ENCODE data around the gene RARS2. TPM values are rescaled to one million over a fixed set of nuclear protein-coding genes. Genes with fewer than 3 reads are reported as not detected.

RARS2 gene
- total and polyA plus RNA-seq, 9 of the 15 experiments (the other 6 are each of a cell fraction or from before 2014, with no cell fraction given) = 30.0 to 92.7 (median 43.4) TPM

DNA sequence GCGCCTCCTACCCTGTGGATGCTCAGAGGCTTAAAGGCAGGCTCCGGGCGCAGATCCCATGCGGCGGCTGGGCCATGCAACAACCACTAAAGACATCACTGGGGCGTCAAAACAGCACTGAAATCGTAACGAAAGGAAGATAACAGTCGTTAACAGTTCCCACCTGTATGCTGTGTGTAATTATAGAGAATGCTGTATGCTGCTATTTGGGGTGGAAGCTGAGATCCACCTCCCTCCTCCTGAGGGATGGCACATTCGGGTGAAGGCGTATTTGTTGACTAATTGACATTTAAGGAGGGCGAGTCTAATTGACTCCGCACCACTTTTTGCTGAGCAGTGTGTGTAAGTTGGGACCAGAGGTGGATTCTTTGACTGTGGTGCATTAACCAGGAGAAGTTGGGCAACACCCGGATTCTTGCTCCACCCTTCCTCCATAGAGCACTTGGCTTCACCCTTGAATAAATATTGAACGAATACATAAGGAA is 116.3 kb downstream of the RARS2 start (continued):
- TF ChIP-seq, protein P1, sequence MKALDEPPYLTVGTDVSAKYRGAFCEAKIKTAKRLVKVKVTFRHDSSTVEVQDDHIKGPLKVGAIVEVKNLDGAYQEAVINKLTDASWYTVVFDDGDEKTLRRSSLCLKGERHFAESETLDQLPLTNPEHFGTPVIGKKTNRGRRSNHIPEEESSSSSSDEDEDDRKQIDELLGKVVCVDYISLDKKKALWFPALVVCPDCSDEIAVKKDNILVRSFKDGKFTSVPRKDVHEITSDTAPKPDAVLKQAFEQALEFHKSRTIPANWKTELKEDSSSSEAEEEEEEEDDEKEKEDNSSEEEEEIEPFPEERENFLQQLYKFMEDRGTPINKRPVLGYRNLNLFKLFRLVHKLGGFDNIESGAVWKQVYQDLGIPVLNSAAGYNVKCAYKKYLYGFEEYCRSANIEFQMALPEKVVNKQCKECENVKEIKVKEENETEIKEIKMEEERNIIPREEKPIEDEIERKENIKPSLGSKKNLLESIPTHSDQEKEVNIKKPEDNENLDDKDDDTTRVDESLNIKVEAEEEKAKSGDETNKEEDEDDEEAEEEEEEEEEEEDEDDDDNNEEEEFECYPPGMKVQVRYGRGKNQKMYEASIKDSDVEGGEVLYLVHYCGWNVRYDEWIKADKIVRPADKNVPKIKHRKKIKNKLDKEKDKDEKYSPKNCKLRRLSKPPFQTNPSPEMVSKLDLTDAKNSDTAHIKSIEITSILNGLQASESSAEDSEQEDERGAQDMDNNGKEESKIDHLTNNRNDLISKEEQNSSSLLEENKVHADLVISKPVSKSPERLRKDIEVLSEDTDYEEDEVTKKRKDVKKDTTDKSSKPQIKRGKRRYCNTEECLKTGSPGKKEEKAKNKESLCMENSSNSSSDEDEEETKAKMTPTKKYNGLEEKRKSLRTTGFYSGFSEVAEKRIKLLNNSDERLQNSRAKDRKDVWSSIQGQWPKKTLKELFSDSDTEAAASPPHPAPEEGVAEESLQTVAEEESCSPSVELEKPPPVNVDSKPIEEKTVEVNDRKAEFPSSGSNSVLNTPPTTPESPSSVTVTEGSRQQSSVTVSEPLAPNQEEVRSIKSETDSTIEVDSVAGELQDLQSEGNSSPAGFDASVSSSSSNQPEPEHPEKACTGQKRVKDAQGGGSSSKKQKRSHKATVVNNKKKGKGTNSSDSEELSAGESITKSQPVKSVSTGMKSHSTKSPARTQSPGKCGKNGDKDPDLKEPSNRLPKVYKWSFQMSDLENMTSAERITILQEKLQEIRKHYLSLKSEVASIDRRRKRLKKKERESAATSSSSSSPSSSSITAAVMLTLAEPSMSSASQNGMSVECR (CRISPR knock-in tag; IDR thresholded peaks at IDR 0.05) = no peak; the same call in 1 of the 2 replicates
- TF ChIP-seq, protein P2, sequence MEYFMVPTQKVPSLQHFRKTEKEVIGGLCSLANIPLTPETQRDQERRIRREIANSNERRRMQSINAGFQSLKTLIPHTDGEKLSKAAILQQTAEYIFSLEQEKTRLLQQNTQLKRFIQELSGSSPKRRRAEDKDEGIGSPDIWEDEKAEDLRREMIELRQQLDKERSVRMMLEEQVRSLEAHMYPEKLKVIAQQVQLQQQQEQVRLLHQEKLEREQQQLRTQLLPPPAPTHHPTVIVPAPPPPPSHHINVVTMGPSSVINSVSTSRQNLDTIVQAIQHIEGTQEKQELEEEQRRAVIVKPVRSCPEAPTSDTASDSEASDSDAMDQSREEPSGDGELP (CRISPR knock-in tag; IDR thresholded peaks at IDR 0.05; ENCODE audit: borderline replicate concordance) = no peak
- TF ChIP-seq PYGO2 (tag; IDR thresholded peaks at IDR 0.05) (no peak), ZNF41 (CRISPR knock-in tag; conservative IDR thresholded peaks at IDR 0.05) (no peak), ZNF12 (CRISPR knock-in tag; IDR thresholded peaks at IDR 0.05) (no peak), SMARCB1 (IDR thresholded peaks at IDR 0.05; ENCODE audit: insufficient read length, low read depth) (no peak), MED1 (CRISPR knock-in tag; IDR thresholded peaks at IDR 0.05; ENCODE audit: borderline replicate concordance) (no peak), ZZZ3 (IDR thresholded peaks at IDR 0.05) (no peak), SRSF7 (optimal IDR thresholded peaks at IDR 0.05; ENCODE audit: low read depth, low read length) (no peak), ZNF175 (CRISPR knock-in tag; IDR thresholded peaks at IDR 0.05; ENCODE audit: low read depth) (no peak), TFAM (CRISPR knock-in tag; conservative IDR thresholded peaks at IDR 0.05) (no peak)
- TF ChIP-seq, protein P3, sequence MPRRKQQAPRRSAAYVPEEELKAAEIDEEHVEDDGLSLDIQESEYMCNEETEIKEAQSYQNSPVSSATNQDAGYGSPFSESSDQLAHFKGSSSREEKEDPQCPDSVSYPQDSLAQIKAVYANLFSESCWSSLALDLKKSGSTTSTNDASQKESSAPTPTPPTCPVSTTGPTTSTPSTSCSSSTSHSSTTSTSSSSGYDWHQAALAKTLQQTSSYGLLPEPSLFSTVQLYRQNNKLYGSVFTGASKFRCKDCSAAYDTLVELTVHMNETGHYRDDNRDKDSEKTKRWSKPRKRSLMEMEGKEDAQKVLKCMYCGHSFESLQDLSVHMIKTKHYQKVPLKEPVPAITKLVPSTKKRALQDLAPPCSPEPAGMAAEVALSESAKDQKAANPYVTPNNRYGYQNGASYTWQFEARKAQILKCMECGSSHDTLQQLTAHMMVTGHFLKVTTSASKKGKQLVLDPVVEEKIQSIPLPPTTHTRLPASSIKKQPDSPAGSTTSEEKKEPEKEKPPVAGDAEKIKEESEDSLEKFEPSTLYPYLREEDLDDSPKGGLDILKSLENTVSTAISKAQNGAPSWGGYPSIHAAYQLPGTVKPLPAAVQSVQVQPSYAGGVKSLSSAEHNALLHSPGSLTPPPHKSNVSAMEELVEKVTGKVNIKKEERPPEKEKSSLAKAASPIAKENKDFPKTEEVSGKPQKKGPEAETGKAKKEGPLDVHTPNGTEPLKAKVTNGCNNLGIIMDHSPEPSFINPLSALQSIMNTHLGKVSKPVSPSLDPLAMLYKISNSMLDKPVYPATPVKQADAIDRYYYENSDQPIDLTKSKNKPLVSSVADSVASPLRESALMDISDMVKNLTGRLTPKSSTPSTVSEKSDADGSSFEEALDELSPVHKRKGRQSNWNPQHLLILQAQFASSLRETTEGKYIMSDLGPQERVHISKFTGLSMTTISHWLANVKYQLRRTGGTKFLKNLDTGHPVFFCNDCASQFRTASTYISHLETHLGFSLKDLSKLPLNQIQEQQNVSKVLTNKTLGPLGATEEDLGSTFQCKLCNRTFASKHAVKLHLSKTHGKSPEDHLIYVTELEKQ (CRISPR knock-in tag; IDR thresholded peaks at IDR 0.05) = no peak
- TF ChIP-seq, protein P4, sequence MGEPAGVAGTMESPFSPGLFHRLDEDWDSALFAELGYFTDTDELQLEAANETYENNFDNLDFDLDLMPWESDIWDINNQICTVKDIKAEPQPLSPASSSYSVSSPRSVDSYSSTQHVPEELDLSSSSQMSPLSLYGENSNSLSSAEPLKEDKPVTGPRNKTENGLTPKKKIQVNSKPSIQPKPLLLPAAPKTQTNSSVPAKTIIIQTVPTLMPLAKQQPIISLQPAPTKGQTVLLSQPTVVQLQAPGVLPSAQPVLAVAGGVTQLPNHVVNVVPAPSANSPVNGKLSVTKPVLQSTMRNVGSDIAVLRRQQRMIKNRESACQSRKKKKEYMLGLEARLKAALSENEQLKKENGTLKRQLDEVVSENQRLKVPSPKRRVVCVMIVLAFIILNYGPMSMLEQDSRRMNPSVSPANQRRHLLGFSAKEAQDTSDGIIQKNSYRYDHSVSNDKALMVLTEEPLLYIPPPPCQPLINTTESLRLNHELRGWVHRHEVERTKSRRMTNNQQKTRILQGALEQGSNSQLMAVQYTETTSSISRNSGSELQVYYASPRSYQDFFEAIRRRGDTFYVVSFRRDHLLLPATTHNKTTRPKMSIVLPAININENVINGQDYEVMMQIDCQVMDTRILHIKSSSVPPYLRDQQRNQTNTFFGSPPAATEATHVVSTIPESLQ (CRISPR knock-in tag; IDR thresholded peaks at IDR 0.05) = no peak
- TF ChIP-seq, protein P5, sequence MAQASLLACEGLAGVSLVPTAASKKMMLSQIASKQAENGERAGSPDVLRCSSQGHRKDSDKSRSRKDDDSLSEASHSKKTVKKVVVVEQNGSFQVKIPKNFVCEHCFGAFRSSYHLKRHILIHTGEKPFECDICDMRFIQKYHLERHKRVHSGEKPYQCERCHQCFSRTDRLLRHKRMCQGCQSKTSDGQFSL (CRISPR knock-in tag; IDR thresholded peaks at IDR 0.05) = no peak
- TF ChIP-seq, protein P5 (tag; IDR thresholded peaks at IDR 0.05) = no peak

Data from K562 (cell line).